HFF-Myc (cell line): ENCODE measurements around the gene BANF1.

Experiments used
- DNase-seq: peaks from one replicate; pipeline ENCODE4 v3.0.0-alpha.2; 2011; ENCODE audit warnings: low read depth; ENCODE audit errors: extremely low read depth
- H3K4me3 ChIP-seq: replicated peaks from 2 replicates; pipeline ENCODE4 v1.5.1; 2011; ENCODE audit warnings: low read depth, mild to moderate bottlenecking, control low read depth, low read length
- CTCF ChIP-seq: IDR thresholded peaks from 2 replicates; pipeline ENCODE4 v1.5.1; 2012; ENCODE audit warnings: mild to moderate bottlenecking, low read depth, low read length, control low read depth; ENCODE audit errors: missing control alignments

Gene BANF1

DNA sequence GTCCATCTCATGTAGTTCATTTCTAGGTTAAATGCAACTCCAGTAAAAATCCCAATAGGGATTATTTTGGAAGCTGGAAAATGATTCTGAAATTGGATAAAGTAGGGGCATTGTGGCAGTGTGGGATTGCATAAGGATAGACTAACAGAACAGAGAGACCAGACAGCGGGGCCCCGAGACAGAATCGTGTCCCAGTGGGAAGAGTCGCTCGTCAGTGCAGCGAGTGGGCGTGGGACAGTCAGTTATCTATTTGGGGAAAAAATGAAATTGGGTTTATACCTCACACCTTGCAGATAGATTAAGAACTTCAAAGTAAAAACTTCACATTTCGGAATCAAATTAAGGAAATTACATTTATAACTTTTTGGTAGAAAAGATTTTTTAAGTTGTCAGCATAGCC, 30.2 kb upstream of the BANF1 start:
- no peak overlapping the region for H3K4me3 ChIP-seq
- no peak for DNase-seq
- TF ChIP-seq CTCF: no peak

DNA sequence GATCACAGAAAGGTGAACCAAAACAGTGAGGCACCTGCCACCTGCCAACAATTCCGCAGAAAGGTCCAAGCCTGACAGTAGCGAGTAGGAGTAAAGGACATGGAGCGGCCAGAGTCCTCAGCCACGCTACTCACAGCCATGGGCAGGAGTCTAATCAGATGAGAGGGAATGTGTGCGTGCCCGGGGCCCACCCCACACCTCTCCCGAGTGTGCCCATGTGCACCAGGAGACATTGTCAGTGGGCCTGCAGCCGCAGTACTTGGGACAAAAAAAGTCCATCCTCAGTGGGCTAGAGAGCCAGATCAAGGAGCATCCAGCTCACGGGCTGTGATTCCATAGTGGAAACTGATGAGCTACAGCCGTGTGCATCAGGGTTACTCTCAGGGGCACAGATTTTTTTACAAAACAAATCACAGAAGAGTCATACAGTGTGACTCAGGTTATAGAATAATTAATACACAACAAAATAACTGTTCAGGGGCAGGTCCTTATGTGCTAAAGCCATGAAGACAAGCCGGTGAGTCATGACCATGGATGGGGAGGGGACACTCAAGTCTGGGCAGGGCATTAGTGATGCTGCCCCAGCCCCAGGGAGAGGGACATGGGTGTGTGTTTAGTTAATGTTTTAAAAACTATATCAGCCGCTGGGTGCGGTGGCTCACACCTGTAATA, 28.7 kb upstream of the BANF1 start:
- H3K4me3 ChIP-seq: no peak overlapping the region
- no peak for TF ChIP-seq CTCF
- DNase-seq: no peak

GRCh38 chr11:65975771-65976170, 26.5 kb upstream of the BANF1 start:
- no peak for DNase-seq
- no peak for TF ChIP-seq CTCF
- no peak overlapping the region for H3K4me3 ChIP-seq

GRCh38 chr11:65976216-65977176, 25.8 kb upstream of the BANF1 start:
- no peak for DNase-seq
- TF ChIP-seq CTCF: no peak
- H3K4me3 ChIP-seq: no peak overlapping the region

DNA sequence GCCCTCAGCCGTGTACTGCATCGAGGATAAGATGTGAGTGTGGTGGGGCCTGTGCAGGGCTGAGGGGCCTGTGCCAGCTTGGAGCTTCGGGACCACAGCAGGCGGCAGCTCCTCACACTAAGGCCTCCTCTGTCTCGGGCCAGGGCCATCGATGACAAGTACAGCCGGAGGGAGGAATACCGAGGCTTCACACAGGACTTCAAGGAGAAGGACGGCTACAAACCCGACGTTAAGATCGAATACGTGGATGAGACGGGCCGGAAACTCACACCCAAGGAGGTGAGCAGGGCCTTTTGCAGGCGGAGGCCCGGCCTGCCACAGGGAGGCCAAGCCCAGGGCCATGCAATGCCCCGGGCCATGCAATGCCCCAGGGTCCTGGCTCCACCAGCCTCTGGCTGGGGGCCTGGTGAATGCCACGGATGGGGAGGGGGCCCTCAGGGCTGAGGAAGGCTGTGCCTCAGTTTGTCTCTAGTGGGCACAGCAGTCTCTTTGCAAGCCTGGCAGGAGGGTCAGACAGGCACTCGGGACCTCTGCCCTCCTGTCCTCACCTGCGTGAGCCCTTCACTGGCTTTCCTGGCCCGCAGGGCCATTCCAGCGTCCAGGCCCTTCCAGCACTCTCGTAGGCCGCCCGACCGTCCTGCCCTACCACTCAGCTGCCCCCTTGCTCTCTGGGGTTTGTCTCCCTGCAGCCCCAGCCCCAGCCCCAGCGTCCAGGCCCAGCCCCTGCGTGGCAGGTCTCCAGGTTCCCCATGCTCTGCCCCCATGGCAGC, 24.5 kb upstream of the BANF1 start:
- no peak for TF ChIP-seq CTCF
- H3K4me3 ChIP-seq: no peak overlapping the region
- DNase-seq: no peak

GRCh38 chr11:65978391-65979238, 23.7 kb upstream of the BANF1 start:
- no peak for DNase-seq
- no peak overlapping the region for H3K4me3 ChIP-seq
- TF ChIP-seq CTCF: no peak
